SH-SY5Y (cell line): ENCODE measurements around the gene TBC1D22A.

Source experiments
- GATA2 ChIP-seq: IDR thresholded peaks from 2 replicates; pipeline ENCODE4 v1.6.1; 2011; ENCODE audit warnings: mild to moderate bottlenecking, low read depth, low read length
- GATA3 ChIP-seq: IDR thresholded peaks from 2 replicates; pipeline ENCODE4 v1.6.1; 2011; ENCODE audit warnings: low read depth, mild to moderate bottlenecking, low read length, moderate library complexity

DNA sequence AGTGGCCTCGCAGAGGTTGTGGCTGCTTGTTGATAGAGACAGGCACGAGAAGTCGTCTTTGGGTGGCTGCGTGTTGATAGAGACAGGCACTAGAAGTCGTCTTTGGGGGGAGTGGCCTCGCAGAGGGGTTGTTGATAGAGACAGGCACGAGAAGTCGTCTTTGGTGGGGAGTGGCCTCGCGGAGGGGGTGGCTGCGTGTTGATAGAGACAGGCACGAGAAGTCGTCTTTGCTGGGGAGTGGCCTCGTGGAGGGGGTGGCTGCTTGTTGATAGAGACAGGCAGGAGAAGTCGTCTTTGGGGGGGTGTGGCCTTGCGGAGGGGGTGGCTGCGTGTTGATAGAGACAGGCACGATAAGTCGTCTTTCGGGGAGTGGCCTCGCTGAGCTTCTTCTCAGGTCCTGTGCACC is 328.8 kb downstream of the TBC1D22A start:
- TF ChIP-seq GATA2 (no peak), GATA3 (no peak)
